H1 (cell line): ENCODE results near the gene EIF2B2. TPM values are rescaled to one million over a fixed set of nuclear protein-coding genes. Genes with fewer than 3 reads are reported as not detected.

ENCODE experiments used
- CTCF ChIA-PET: fragments of 300-600 bp; sonication (Branson Sonifier 250); formaldehyde crosslinking; loops from one replicate; lab custom pipeline; 2021; ENCODE audit not compliant: partially characterized antibody; lab: Charles Lee
- POLR2A ChIA-PET: fragments of 300-600 bp; sonication (Branson Sonifier 250); formaldehyde crosslinking; loops from one replicate; lab custom pipeline; 2021; ENCODE audit warnings: inconsistent platforms; ENCODE audit not compliant: partially characterized antibody; lab: Charles Lee
- DNase-seq, 2 experiments: peaks; one replicate each; pipeline versions ENCODE4 v3.0.0 to v3.0.0-alpha.2; 2010 to 2022; ENCODE audit warnings: low spot score in 2 of 2, low read depth in 1 of 2, mixed read lengths in 1 of 2
- FAIRE-seq: peaks from 2 replicates; lab custom pipeline; 2011; peaks lifted over from hg19 to GRCh38; lab: Jason Lieb, UNC
- H2AFZ ChIP-seq: 2 replicates; pipeline ENCODE4 v1.8.1; 2012; ENCODE audit warnings: low read length, inconsistent platforms
- H2AK5ac ChIP-seq: 2 replicates; pipeline ENCODE4 v1.6.1; 2013; ENCODE audit warnings: low read depth, low read length
- H2BK120ac ChIP-seq: replicated peaks from 2 replicates; pipeline ENCODE3; 2013; ENCODE audit warnings: low read depth, low read length, inconsistent platforms
- H2BK12ac ChIP-seq: 2 replicates; pipeline ENCODE4 v1.6.1; 2013; ENCODE audit warnings: low read depth, low read length
- H2BK15ac ChIP-seq: 2 replicates; pipeline ENCODE4 v1.6.1; 2013; ENCODE audit warnings: low read length
- H2BK20ac ChIP-seq: 2 replicates; pipeline ENCODE4 v1.6.1; 2013; ENCODE audit warnings: low read length
- H2BK5ac ChIP-seq: 2 replicates; pipeline ENCODE4 v1.6.1; 2013; ENCODE audit warnings: low read depth, low read length
- H3K14ac ChIP-seq: 2 replicates; pipeline ENCODE4 v1.6.1; 2013; ENCODE audit warnings: inconsistent platforms; ENCODE audit not compliant: insufficient read length
- H3K18ac ChIP-seq: 2 replicates; pipeline ENCODE4 v1.6.1; 2013; ENCODE audit warnings: low read length; ENCODE audit errors: extremely low read depth
- H3K23ac ChIP-seq: 2 replicates; pipeline ENCODE4 v1.6.1; 2013; ENCODE audit warnings: inconsistent platforms; ENCODE audit not compliant: insufficient read length
- H3K23me2 ChIP-seq: 2 replicates; pipeline ENCODE4 v1.6.1; 2013; ENCODE audit warnings: low read depth, low read length
- H3K27ac ChIP-seq: 2 replicates; pipeline ENCODE4 v1.6.1; 2011; ENCODE audit warnings: low read depth, low read length, inconsistent platforms
- H3K27me3 ChIP-seq, 4 experiments: replicated peaks in 1 of 4; 1 replicate in 1 of 4; 2 replicates in 3 of 4; pipeline versions ENCODE4 v1.6.1 to v1.8.1; 2011 to 2013; ENCODE audit warnings: low read length in 3 of 4, mild to moderate bottlenecking in 3 of 4, inconsistent platforms in 2 of 4, mixed read lengths in 2 of 4, moderate library complexity in 1 of 4; ENCODE audit not compliant: control insufficient read depth in 3 of 4, insufficient read depth in 3 of 4; ENCODE audit errors: extremely low read depth in 1 of 4
- H3K36me3 ChIP-seq, 4 experiments: 2 replicates each; pipeline versions ENCODE4 v1.6.1 to v1.8.1; 2011 to 2013; ENCODE audit warnings: mild to moderate bottlenecking in 4 of 4, low read length in 3 of 4, moderate library complexity in 2 of 4, control low read depth in 1 of 4, inconsistent platforms in 1 of 4; ENCODE audit not compliant: insufficient read depth in 4 of 4, control insufficient read depth in 2 of 4
- H3K4ac ChIP-seq: replicated peaks from 2 replicates; pipeline ENCODE3; 2013; ENCODE audit warnings: low read length, low read depth, mixed read lengths, inconsistent platforms; ENCODE audit not compliant: insufficient read length
- H3K4me1 ChIP-seq, 4 experiments: replicated peaks in 1 of 4; 1 replicate in 1 of 4; 2 replicates in 3 of 4; pipeline versions ENCODE4 v1.6.1 to v1.8.1; 2011 to 2013; ENCODE audit warnings: low read length in 3 of 4, inconsistent platforms in 2 of 4, mixed read lengths in 1 of 4; ENCODE audit not compliant: insufficient read depth in 4 of 4, control insufficient read depth in 3 of 4
- H3K4me2 ChIP-seq, 2 experiments: 2 replicates each; pipeline versions ENCODE4 v1.6.1 to v1.8.1; 2011 to 2013; ENCODE audit warnings: low read depth in 2 of 2, low read length in 2 of 2, control low read depth in 1 of 2, inconsistent platforms in 1 of 2, mild to moderate bottlenecking in 1 of 2; ENCODE audit not compliant: insufficient read depth in 1 of 2
- H3K4me3 ChIP-seq, 4 experiments: fragments of 200-600, 300-600 bp in 1 of 4; sonication (generic), shearing (Covaris generic), sonication (Bioruptor Twin) in 1 of 4; 2 replicates each; pipeline versions ENCODE4 v1.5.1 to v1.8.1; 2011 to 2016; ENCODE audit warnings: low read length in 4 of 4, low read depth in 3 of 4, control low read depth in 2 of 4, inconsistent platforms in 2 of 4, mild to moderate bottlenecking in 2 of 4, mixed read lengths in 1 of 4, moderate library complexity in 1 of 4; ENCODE audit not compliant: insufficient read depth in 2 of 4; ENCODE audit errors: extremely low read depth in 1 of 4
- H3K56ac ChIP-seq: replicated peaks from 2 replicates; pipeline ENCODE3; 2013; ENCODE audit warnings: low read depth, mild to moderate bottlenecking, mixed read lengths, low read length, inconsistent platforms; ENCODE audit not compliant: insufficient read length
- H3K79me1 ChIP-seq: 2 replicates; pipeline ENCODE4 v1.6.1; 2013; ENCODE audit warnings: low read depth, low read length, control low read depth
- H3K79me2 ChIP-seq, 2 experiments: 2 replicates each; pipeline versions ENCODE4 v1.6.1 to v1.8.1; 2012 to 2013; ENCODE audit warnings: low read length in 2 of 2, mild to moderate bottlenecking in 2 of 2, inconsistent platforms in 1 of 2; ENCODE audit not compliant: insufficient read depth in 2 of 2, control insufficient read depth in 1 of 2
- H3K9ac ChIP-seq, 4 experiments: replicated peaks in 1 of 4; 1 replicate in 1 of 4; 2 replicates in 3 of 4; pipeline versions ENCODE4 v1.6.1 to v1.8.1; 2011 to 2013; ENCODE audit warnings: low read depth in 3 of 4, low read length in 3 of 4, control low read depth in 2 of 4, mild to moderate bottlenecking in 2 of 4, moderate library complexity in 2 of 4, inconsistent platforms in 1 of 4; ENCODE audit errors: extremely low read depth in 1 of 4
- H3K9me3 ChIP-seq, 2 experiments: 2 replicates each; pipeline versions ENCODE4 v1.6.1 to v1.8.1; 2012 to 2013; ENCODE audit warnings: mild to moderate bottlenecking in 2 of 2, moderate library complexity in 2 of 2, control low read depth in 1 of 2, inconsistent platforms in 1 of 2, low read depth in 1 of 2, low read length in 1 of 2, mixed read lengths in 1 of 2; ENCODE audit not compliant: insufficient read depth in 2 of 2
- H4K20me1 ChIP-seq, 2 experiments: replicated peaks in 1 of 2; 2 replicates each; pipeline versions ENCODE3 to v1.8.1; 2011 to 2013; ENCODE audit warnings: inconsistent platforms in 2 of 2, low read length in 2 of 2, mild to moderate bottlenecking in 1 of 2; ENCODE audit not compliant: insufficient read depth in 2 of 2, control insufficient read depth in 1 of 2
- H4K5ac ChIP-seq: 2 replicates; pipeline ENCODE4 v1.6.1; 2013; ENCODE audit warnings: low read length, low read depth, mixed read lengths, inconsistent platforms; ENCODE audit not compliant: insufficient read length
- H4K8ac ChIP-seq: 2 replicates; pipeline ENCODE4 v1.8.0; 2013; ENCODE audit warnings: mild to moderate bottlenecking, moderate library complexity, low read length, inconsistent platforms; ENCODE audit not compliant: insufficient read depth; ENCODE audit errors: extremely low read depth
- H4K91ac ChIP-seq: replicated peaks from 2 replicates; pipeline ENCODE3; 2013; ENCODE audit warnings: low read length, mixed read lengths, inconsistent platforms; ENCODE audit not compliant: insufficient read length
- ATF2 ChIP-seq: IDR thresholded peaks from 2 replicates; pipeline ENCODE4 v1.6.1; 2012; ENCODE audit warnings: low read length, inconsistent platforms
- CTCF ChIP-seq, 3 experiments: IDR thresholded peaks; 1 replicate in 2 of 3; 2 replicates in 1 of 3; pipeline versions ENCODE4 v1.5.1 to v1.6.1; 2011; ENCODE audit warnings: low read length in 3 of 3, mild to moderate bottlenecking in 3 of 3, inconsistent platforms in 2 of 3, low read depth in 1 of 3, moderate library complexity in 1 of 3; ENCODE audit not compliant: insufficient read depth in 1 of 3; ENCODE audit errors: control extremely low read depth in 1 of 3
- E2F6 ChIP-seq: IDR thresholded peaks from 2 replicates; pipeline ENCODE4 v1.6.1; 2012; ENCODE audit warnings: inconsistent platforms
- SIRT6 ChIP-seq: IDR thresholded peaks from one replicate; pipeline ENCODE4 v1.7.1; 2012; ENCODE audit warnings: low read length, inconsistent platforms
- SRF ChIP-seq: IDR thresholded peaks from 2 replicates; pipeline ENCODE4 v1.6.1; 2011; ENCODE audit warnings: mild to moderate bottlenecking, low read depth, low read length, moderate library complexity
- TAF1 ChIP-seq: IDR thresholded peaks from 2 replicates; pipeline ENCODE4 v1.6.1; 2011; ENCODE audit warnings: mild to moderate bottlenecking, low read depth, low read length
- USF2 ChIP-seq: IDR thresholded peaks from 2 replicates; pipeline ENCODE4 v1.6.1; 2011; ENCODE audit warnings: low read length, improper control_type of control experiment
- WGBS, 2 experiments: shearing (Covaris generic) in 1 of 2; methylation state at CpG; one replicate each; pipeline versions ENCODE4 v1.1.6 to v1.1.7; 2013 to 2015; ENCODE audit warnings: low lambda C conversion rate in 2 of 2, mixed read lengths in 2 of 2, inconsistent platforms in 1 of 2, low coverage in 1 of 2, missing lambda C conversion rate in 1 of 2; ENCODE audit not compliant: insufficient replicate concordance in 2 of 2, insufficient coverage in 1 of 2, insufficient read length in 1 of 2; ENCODE audit errors: extremely low coverage in 1 of 2, missing lambda C conversion rate in 1 of 2; 5-methylcytosine and 5-hydroxymethylcytosine counted together
- polyA plus RNA-seq, 7 experiments: library from polyadenylated mRNA; depleted of rRNA in 3 of 7; stranded (reverse) in 5 of 7; unstranded in 2 of 7; fragments of >200 nt in 5 of 7; fragments of 200-250 nt in 2 of 7; gene quantifications; 1 replicate in 5 of 7; 2 replicates in 1 of 7; 4 replicates in 1 of 7; pipeline versions ENCODE4 v1.2.1 to v1.2.3, GENCODE V29; 2011 to 2013; ENCODE audit warnings: missing spikeins in 2 of 7, mixed read lengths in 2 of 7
- total RNA-seq: library from RNA; stranded (reverse); fragmentation: NEBNext Ultra II Directional; extraction: Animal tissue kit (Norgen Biotek cat#: 25700); gene quantifications from 2 replicates; pipeline ENCODE4 v1.2.1, GENCODE V29; 2021

EIF2B2 gene
- total and polyA plus RNA-seq, 2 of the 8 experiments (the other 6 are each of a cell fraction or from before 2014, with no cell fraction given), result 42.6 to 79.9 TPM

GRCh38 chr14:74956027-74956279 is 46.8 kb upstream of the EIF2B2 start:
- POLR2A ChIA-PET, result interaction anchor here (1.0 to 1.3 kb wide), 4 partner anchors 10 to 47 kb away, joined by 3 to 5 read pairs (median 4); partner anchors contain the start of gene EIF2B2

More at GRCh38 chr14:74956027-74956279, 46.8 kb upstream of the EIF2B2 start:
- H2AK5ac ChIP-seq, result no peak overlapping the region
- no peaks in the 10 kb centered on the region for H3K36me3 ChIP-seq
- H2BK12ac ChIP-seq, result 0 out of 2 replicates have a peak overlapping the region, but pooled peaks have one; percentile 39
- CTCF ChIA-PET, result interaction anchor here (1.0 to 5.3 kb wide), 4 partner anchors 10 to 95 kb away, joined by 3 to 37 read pairs (median 20); no protein-coding TSS in a partner anchor
- peaks cover 11% of the 10 kb centered on the region for H3K23me2 ChIP-seq
- no peak overlapping the region for H4K5ac ChIP-seq
- no peaks in the 10 kb centered on the region for H3K79me2 ChIP-seq
- peaks cover 2 to 30% (median 15%) of the 10 kb centered on the region in 4 experiments for H3K4me1 ChIP-seq
- H2BK15ac ChIP-seq, result 0 out of 2 replicates have a peak overlapping the region, but pooled peaks have one; percentile 29
- H3K79me1 ChIP-seq, result no peaks in the 10 kb centered on the region
- peak overlapping the region; percentile 83; the same call in 1 of the 2 replicates for H4K8ac ChIP-seq
- H3K4ac ChIP-seq, result peak overlapping the region; percentile 8
- no peak overlapping the region for H3K23ac ChIP-seq
- no peak overlapping the region for H2BK120ac ChIP-seq
- H3K4me3 ChIP-seq, result peak overlapping the region; percentile 31 to 62 (median 56)
- no peak overlapping the region for H3K14ac ChIP-seq
- peak overlapping the region; percentile 71 for H3K18ac ChIP-seq
- H3K4me2 ChIP-seq, result peak overlapping the region; percentile 71 to 80
- H3K9ac ChIP-seq, result peak overlapping the region in 1 of 4 experiments; percentile 35; a peak in 2 of 7 replicates
- no peak overlapping the region for H2BK20ac ChIP-seq
- H3K27ac ChIP-seq, result no peak overlapping the region
- no peak for DNase-seq
- H2BK5ac ChIP-seq, result 0 out of 2 replicates have a peak overlapping the region, but pooled peaks have one; percentile 24
- peak overlapping the region; percentile 9; the same call in 1 of the 2 replicates for H2AFZ ChIP-seq
- 91% methylated on average over 9 of the region's 9 CpGs; no CpG with 5 or more reads in 1 of the 2 experiments for WGBS, 2 experiments
- H3K56ac ChIP-seq, result no peak overlapping the region
- H3K9me3 ChIP-seq, result no peaks in the 10 kb centered on the region
- peaks cover 0 to 13% (median 12%) of the 10 kb centered on the region in 4 experiments; a peak in 5 of 7 replicates for H3K27me3 ChIP-seq
- FAIRE-seq, result no peak
- no peak overlapping the region for H4K91ac ChIP-seq
- H4K20me1 ChIP-seq, result no peaks in the 10 kb centered on the region
- no peak for TF ChIP-seq SRF
- no peak for TF ChIP-seq CTCF (IDR thresholded peaks at IDR 0.05; ENCODE audit: control extremely low read depth in 1 of 3, insufficient read depth in 1 of 3, low read depth in 1 of 3, low read length in 3 of 3)
- TF ChIP-seq ATF2, result no peak
- no peak for TF ChIP-seq TAF1
- no peak for TF ChIP-seq SIRT6
- TF ChIP-seq E2F6, result no peak
- no peak for TF ChIP-seq USF2
